ENCODE results near the gene CASTOR1.

The CASTOR1 gene

DNA sequence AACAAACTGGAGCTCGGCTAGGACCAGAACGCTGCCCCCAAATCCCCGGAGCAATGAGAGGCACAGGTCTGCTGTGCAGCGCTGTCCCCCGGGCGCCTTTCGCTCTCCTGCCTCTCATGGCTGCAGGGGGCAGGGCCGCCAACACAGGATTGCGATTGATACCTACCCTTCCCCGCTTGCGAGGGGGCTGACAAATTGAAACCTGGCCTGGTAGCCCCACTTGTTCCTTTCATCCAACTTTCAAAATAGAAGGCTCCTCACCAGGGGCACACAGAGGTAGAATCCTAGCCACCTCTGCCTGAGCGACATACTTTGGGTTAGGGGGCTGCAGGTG is 642 bp upstream of the CASTOR1 start:
- Histone ChIP-seq H3K27me3 (ENCODE audit: insufficient read depth, low read length) (no peaks in the 10 kb centered on the region), H3K4me1 (ENCODE audit: control insufficient read depth, insufficient read depth, low read length, unreplicated experiment) (peaks cover 28% of the 10 kb centered on the region), H3K27ac (ENCODE audit: low read depth, low read length) (peak overlapping the region; percentile 56; the same call in 1 of the 2 replicates), H3K4me3 (ENCODE audit: low read depth, low read length) (peak overlapping the region; percentile 86), H2AFZ (ENCODE audit: low read length, unreplicated experiment) (no peak overlapping the region), H3K36me3 (ENCODE audit: insufficient read depth, low read length) (no peaks in the 10 kb centered on the region), H3K79me2 (ENCODE audit: control insufficient read depth, insufficient read depth, low read length, unreplicated experiment) (no peaks in the 10 kb centered on the region)

DNA sequence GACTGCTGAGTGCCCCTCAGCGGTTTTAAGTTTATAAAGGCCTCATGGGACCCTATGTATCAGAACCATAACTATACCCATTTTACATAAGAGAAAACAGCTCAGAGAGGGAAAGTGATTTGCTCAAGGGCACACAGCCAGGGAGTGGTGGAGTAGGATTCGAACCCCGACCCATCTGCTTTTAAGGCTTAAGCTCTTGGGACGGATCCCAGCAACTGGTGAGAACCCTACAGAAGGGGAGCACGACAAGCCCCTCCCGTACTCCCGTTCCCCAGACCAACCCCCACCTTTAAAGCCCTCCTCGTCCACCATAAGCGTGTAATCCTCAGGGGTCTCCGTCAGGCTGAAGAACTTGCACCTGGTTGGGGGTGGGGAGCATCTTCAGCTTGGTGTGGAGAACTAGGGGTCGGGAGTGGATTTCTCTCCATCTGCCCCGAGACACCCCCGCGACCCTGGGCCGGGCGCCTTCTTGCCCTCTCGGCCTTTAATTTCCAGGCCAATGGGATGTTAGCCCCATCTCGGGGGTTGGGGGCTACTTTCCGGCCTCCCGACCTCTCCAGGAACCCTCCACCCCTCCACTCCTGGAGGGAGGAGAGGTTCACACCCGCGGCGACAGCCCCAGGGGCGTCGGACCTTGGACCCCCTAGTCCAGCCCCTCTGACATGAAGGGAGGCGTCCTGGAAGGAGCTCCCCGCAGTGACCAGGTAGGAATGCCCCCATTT is 725 bp downstream of the CASTOR1 start:
- Histone ChIP-seq H3K4me3 (ENCODE audit: low read depth, low read length) (peak overlapping the region; percentile 86), H3K27me3 (ENCODE audit: insufficient read depth, low read length) (no peaks in the 10 kb centered on the region), H3K27ac (ENCODE audit: low read depth, low read length) (0 out of 2 replicates have a peak overlapping the region, but pooled peaks have one; percentile 29), H3K36me3 (ENCODE audit: insufficient read depth, low read length) (no peaks in the 10 kb centered on the region), H3K4me1 (ENCODE audit: control insufficient read depth, insufficient read depth, low read length, unreplicated experiment) (peaks cover 28% of the 10 kb centered on the region), H3K79me2 (ENCODE audit: control insufficient read depth, insufficient read depth, low read length, unreplicated experiment) (no peaks in the 10 kb centered on the region), H2AFZ (ENCODE audit: low read length, unreplicated experiment) (no peak overlapping the region)

- H3K4me3 ChIP-seq (ENCODE audit: low read depth, low read length): peak overlapping the region; percentile 86
Observed at GRCh38 chr22:30287648-30288418, 1.5 kb downstream of the CASTOR1 start.

DNA sequence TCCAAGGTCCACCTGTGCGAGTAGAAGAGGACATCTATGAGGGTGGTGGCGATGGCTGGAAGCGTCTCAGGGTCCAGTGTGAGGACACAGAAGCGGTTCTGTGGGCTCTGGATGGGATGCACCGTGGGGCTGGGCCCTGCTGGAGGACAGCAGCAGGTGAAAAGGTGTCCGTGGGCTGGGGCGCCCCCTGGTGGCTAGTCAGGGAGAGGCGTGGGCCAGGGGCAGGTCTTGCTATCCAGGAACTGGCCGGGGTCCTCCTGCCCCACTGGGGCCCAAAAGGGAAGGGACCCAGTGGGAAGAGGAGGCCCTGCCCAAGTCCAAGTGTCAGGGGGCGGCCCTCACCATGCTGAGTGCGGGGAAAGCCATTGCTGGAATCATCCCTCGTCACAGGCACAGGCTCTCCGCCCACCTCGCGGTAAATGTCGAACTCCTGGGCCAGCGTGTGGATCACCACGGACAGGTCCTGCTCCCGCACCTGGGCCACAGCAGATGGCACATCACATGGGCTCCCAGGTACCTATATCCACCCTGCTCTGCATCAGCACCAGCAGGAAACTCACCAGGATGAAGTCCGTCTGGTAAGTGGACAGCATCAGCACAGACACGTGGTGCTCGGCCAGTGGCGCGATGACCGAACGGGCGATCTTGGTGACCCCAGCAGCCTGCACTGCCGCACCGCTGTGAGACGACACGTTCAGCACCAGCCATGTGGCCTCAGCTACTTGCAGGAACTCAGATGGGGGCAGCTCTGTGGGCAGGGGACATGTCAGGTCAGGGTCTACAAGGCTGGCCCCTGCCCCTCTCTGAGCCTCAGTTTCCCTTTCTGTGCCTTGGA is 2.3 kb downstream of the CASTOR1 start:
- Histone ChIP-seq H2AFZ (ENCODE audit: low read length, unreplicated experiment) (no peak overlapping the region), H3K4me3 (ENCODE audit: low read depth, low read length) (no peak overlapping the region), H3K27me3 (ENCODE audit: insufficient read depth, low read length) (no peaks in the 10 kb centered on the region), H3K36me3 (ENCODE audit: insufficient read depth, low read length) (no peaks in the 10 kb centered on the region), H3K4me1 (ENCODE audit: control insufficient read depth, insufficient read depth, low read length, unreplicated experiment) (peaks cover 28% of the 10 kb centered on the region), H3K79me2 (ENCODE audit: control insufficient read depth, insufficient read depth, low read length, unreplicated experiment) (no peaks in the 10 kb centered on the region), H3K27ac (ENCODE audit: low read depth, low read length) (no peak overlapping the region)

More at GRCh38 chr22:30287648-30288418, 1.5 kb downstream of the CASTOR1 start:
- no peaks in the 10 kb centered on the region for H3K79me2 ChIP-seq (ENCODE audit: control insufficient read depth, insufficient read depth, low read length, unreplicated experiment)
- 0 out of 2 replicates have a peak overlapping the region, but pooled peaks have one; percentile 29 for H3K27ac ChIP-seq (ENCODE audit: low read depth, low read length)
- H3K27me3 ChIP-seq (ENCODE audit: insufficient read depth, low read length): no peaks in the 10 kb centered on the region
- no peaks in the 10 kb centered on the region for H3K36me3 ChIP-seq (ENCODE audit: insufficient read depth, low read length)
- H2AFZ ChIP-seq (ENCODE audit: low read length, unreplicated experiment): no peak overlapping the region
- peaks cover 28% of the 10 kb centered on the region for H3K4me1 ChIP-seq (ENCODE audit: control insufficient read depth, insufficient read depth, low read length, unreplicated experiment)

DNA sequence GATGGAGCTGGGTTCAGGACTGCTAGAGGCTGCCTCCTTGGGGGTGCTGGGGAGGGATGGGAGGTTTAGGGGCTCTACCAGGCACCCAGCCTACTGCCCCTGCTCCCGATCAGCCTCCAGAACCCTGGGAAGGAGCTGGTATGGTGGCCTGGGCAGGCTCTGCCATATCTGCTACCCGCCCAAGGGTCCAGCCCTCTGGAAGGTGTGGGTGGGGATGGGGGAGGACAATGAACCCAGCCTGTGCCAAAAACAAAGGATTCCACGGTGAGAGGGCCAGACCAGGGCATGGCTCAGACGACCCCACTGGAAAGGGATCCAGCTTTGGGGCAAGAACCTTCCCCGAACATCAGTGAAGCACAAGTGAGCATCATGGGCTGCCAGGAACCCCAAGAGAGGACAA is 3.0 kb downstream of the CASTOR1 start:
- Histone ChIP-seq H3K4me1 (ENCODE audit: control insufficient read depth, insufficient read depth, low read length, unreplicated experiment) (peaks cover 22% of the 10 kb centered on the region), H3K27me3 (ENCODE audit: insufficient read depth, low read length) (no peaks in the 10 kb centered on the region), H3K36me3 (ENCODE audit: insufficient read depth, low read length) (no peaks in the 10 kb centered on the region), H3K27ac (ENCODE audit: low read depth, low read length) (no peak overlapping the region), H3K79me2 (ENCODE audit: control insufficient read depth, insufficient read depth, low read length, unreplicated experiment) (no peaks in the 10 kb centered on the region), H3K4me3 (ENCODE audit: low read depth, low read length) (no peak overlapping the region), H2AFZ (ENCODE audit: low read length, unreplicated experiment) (no peak overlapping the region)

GRCh38 chr22:30285846-30286200 is 3.5 kb downstream of the CASTOR1 start:
- peaks cover 17% of the 10 kb centered on the region for H3K4me1 ChIP-seq (ENCODE audit: control insufficient read depth, insufficient read depth, low read length, unreplicated experiment)
- no peaks in the 10 kb centered on the region for H3K36me3 ChIP-seq (ENCODE audit: insufficient read depth, low read length)
- no peaks in the 10 kb centered on the region for H3K27me3 ChIP-seq (ENCODE audit: insufficient read depth, low read length)
- no peak overlapping the region for H3K27ac ChIP-seq (ENCODE audit: low read depth, low read length)
- H2AFZ ChIP-seq (ENCODE audit: low read length, unreplicated experiment): no peak overlapping the region
- no peaks in the 10 kb centered on the region for H3K79me2 ChIP-seq (ENCODE audit: control insufficient read depth, insufficient read depth, low read length, unreplicated experiment)
- H3K4me3 ChIP-seq (ENCODE audit: low read depth, low read length): no peak overlapping the region

GRCh38 chr22:30285176-30285845 is 4.0 kb downstream of the CASTOR1 start:
- H3K36me3 ChIP-seq (ENCODE audit: insufficient read depth, low read length): no peaks in the 10 kb centered on the region
- H2AFZ ChIP-seq (ENCODE audit: low read length, unreplicated experiment): no peak overlapping the region
- H3K79me2 ChIP-seq (ENCODE audit: control insufficient read depth, insufficient read depth, low read length, unreplicated experiment): no peaks in the 10 kb centered on the region
- H3K27ac ChIP-seq (ENCODE audit: low read depth, low read length): no peak overlapping the region
- peaks cover 11% of the 10 kb centered on the region for H3K4me1 ChIP-seq (ENCODE audit: control insufficient read depth, insufficient read depth, low read length, unreplicated experiment)
- H3K4me3 ChIP-seq (ENCODE audit: low read depth, low read length): no peak overlapping the region
- no peaks in the 10 kb centered on the region for H3K27me3 ChIP-seq (ENCODE audit: insufficient read depth, low read length)

DNA sequence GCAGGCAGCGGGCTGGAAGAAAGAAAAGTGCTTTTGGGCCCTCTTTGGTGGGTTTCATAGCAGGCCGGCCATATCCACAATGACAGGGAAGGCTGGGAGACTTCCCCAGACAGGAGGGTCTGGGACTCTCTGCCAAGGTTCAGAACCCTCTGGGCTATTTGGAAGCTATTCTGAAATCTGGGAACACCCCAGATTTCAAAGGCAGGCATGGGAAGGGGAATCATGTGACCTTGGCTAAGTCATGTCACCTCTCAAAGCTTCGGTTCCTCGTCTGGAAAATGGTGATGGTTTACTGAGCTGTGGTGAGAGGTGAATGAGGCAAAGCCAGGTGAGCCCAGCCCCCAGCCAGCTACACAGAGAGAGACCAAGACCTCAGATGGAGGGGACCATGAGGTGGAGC is 4.6 kb downstream of the CASTOR1 start:
- H3K36me3 ChIP-seq (ENCODE audit: insufficient read depth, low read length): no peaks in the 10 kb centered on the region
- H2AFZ ChIP-seq (ENCODE audit: low read length, unreplicated experiment): no peak overlapping the region
- H3K4me1 ChIP-seq (ENCODE audit: control insufficient read depth, insufficient read depth, low read length, unreplicated experiment): peaks cover 5% of the 10 kb centered on the region
- H3K79me2 ChIP-seq (ENCODE audit: control insufficient read depth, insufficient read depth, low read length, unreplicated experiment): no peaks in the 10 kb centered on the region
- H3K27ac ChIP-seq (ENCODE audit: low read depth, low read length): no peak overlapping the region
- H3K4me3 ChIP-seq (ENCODE audit: low read depth, low read length): no peak overlapping the region
- H3K27me3 ChIP-seq (ENCODE audit: insufficient read depth, low read length): no peaks in the 10 kb centered on the region

GRCh38 chr22:30284172-30284571 is 5.1 kb downstream of the CASTOR1 start:
- H2AFZ ChIP-seq (ENCODE audit: low read length, unreplicated experiment): no peak overlapping the region
- H3K27ac ChIP-seq (ENCODE audit: low read depth, low read length): no peak overlapping the region
- H3K4me3 ChIP-seq (ENCODE audit: low read depth, low read length): no peak overlapping the region
- H3K79me2 ChIP-seq (ENCODE audit: control insufficient read depth, insufficient read depth, low read length, unreplicated experiment): no peaks in the 10 kb centered on the region
- no peaks in the 10 kb centered on the region for H3K36me3 ChIP-seq (ENCODE audit: insufficient read depth, low read length)
- no peaks in the 10 kb centered on the region for H3K27me3 ChIP-seq (ENCODE audit: insufficient read depth, low read length)
- H3K4me1 ChIP-seq (ENCODE audit: control insufficient read depth, insufficient read depth, low read length, unreplicated experiment): peaks cover 7% of the 10 kb centered on the region

DNA sequence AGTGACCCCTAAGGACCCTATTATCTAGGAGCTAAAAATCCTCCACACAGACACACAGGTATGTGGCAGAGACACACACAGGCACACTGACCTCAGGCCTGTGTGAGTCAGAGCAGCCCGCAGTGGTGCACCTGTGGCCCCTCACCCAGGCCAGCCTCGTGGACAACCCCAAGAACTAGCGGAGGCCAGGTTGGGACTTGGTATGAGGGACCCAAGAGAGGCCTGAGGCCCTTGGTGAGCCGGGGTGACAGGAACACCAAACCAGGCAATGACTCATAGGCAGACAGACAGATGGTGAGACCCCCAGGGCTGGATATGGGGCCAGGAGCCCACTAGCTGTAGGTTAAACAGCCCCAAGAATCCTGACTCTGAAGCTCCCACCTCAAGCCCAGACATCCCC is 6.0 kb downstream of the CASTOR1 start:
- Histone ChIP-seq H3K79me2 (ENCODE audit: control insufficient read depth, insufficient read depth, low read length, unreplicated experiment) (no peaks in the 10 kb centered on the region), H3K27me3 (ENCODE audit: insufficient read depth, low read length) (no peaks in the 10 kb centered on the region), H3K27ac (ENCODE audit: low read depth, low read length) (no peak overlapping the region), H3K4me1 (ENCODE audit: control insufficient read depth, insufficient read depth, low read length, unreplicated experiment) (peaks cover 12% of the 10 kb centered on the region), H3K36me3 (ENCODE audit: insufficient read depth, low read length) (no peaks in the 10 kb centered on the region), H3K4me3 (ENCODE audit: low read depth, low read length) (no peak overlapping the region), H2AFZ (ENCODE audit: low read length, unreplicated experiment) (no peak overlapping the region)
